SK-N-SH (cell line): ENCODE results near the gene SCN1B. TPM values are rescaled to one million over a fixed set of nuclear protein-coding genes. Genes with fewer than 3 reads are reported as not detected.

ENCODE experiments used
- CTCF ChIA-PET: fragments of 300-600, 350-600 bp; formaldehyde crosslinking; extraction: SDS; loops from one replicate; lab custom pipeline; 2021; lab: Yijun Ruan, JAX
- POLR2A ChIA-PET: fragments of 350-600 bp; sonication (Branson Sonifier 250); formaldehyde crosslinking; extraction: SDS; loops from one replicate; lab custom pipeline; 2020; ENCODE audit warnings: antibody characterized with exemption, inconsistent platforms; lab: Yijun Ruan, JAX
- DNase-seq: peaks from one replicate; pipeline ENCODE4 v3.0.0; 2012
- H2AFZ ChIP-seq: fragments of 200-600 bp; sonication (generic); 2 replicates; pipeline ENCODE4 v1.8.1; 2016; ENCODE audit warnings: antibody characterized with exemption, mild to moderate bottlenecking, low read depth
- H3F3A ChIP-seq: fragments of 200-600 bp; sonication (generic); replicated peaks from 2 replicates; pipeline ENCODE3; 2016; ENCODE audit warnings: antibody characterized with exemption, mild to moderate bottlenecking; ENCODE audit not compliant: insufficient read depth
- H3K27ac ChIP-seq, 2 experiments: fragments of 200-500 bp in 1 of 2; fragments of 200-600 bp in 1 of 2; sonication (Bioruptor generic) in 1 of 2; sonication (generic), shearing (Covaris generic) in 1 of 2; 2 replicates each; pipeline versions ENCODE4 v1.5.1 to v1.6.1; 2014 to 2016; ENCODE audit warnings: low read depth in 2 of 2, inconsistent platforms in 1 of 2, low read length in 1 of 2, mild to moderate bottlenecking in 1 of 2, mixed read lengths in 1 of 2
- H3K27me3 ChIP-seq: fragments of 200-600 bp; sonication (generic), shearing (Covaris generic); 2 replicates; pipeline ENCODE4 v1.6.1; 2016; ENCODE audit warnings: mixed run types; ENCODE audit not compliant: insufficient read depth
- H3K36me3 ChIP-seq, 2 experiments: fragments of 200-500 bp in 1 of 2; fragments of 200-600 bp in 1 of 2; sonication (Bioruptor generic) in 1 of 2; sonication (generic) in 1 of 2; replicated peaks in 1 of 2; 2 replicates each; pipeline versions ENCODE3 to v1.5.1; 2014 to 2016; ENCODE audit warnings: low read length in 1 of 2, mild to moderate bottlenecking in 1 of 2; ENCODE audit not compliant: insufficient read depth in 2 of 2, control insufficient read depth in 1 of 2
- H3K4me1 ChIP-seq, 2 experiments: fragments of 200-500 bp in 1 of 2; fragments of 200-600 bp in 1 of 2; sonication (Bioruptor generic) in 1 of 2; sonication (generic), shearing (Covaris generic) in 1 of 2; 2 replicates each; pipeline versions ENCODE4 v1.5.1 to v1.6.1; 2014 to 2016; ENCODE audit warnings: low read depth in 1 of 2, low read length in 1 of 2, mixed run types in 1 of 2; ENCODE audit not compliant: insufficient read depth in 2 of 2, control insufficient read depth in 1 of 2
- H3K4me2 ChIP-seq: fragments of 200-600 bp; sonication (generic), shearing (Covaris generic); 2 replicates; pipeline ENCODE4 v1.6.1; 2017; ENCODE audit warnings: mixed run types
- H3K4me3 ChIP-seq, 2 experiments: fragments of 200-500 bp in 1 of 2; fragments of 200-600 bp in 1 of 2; sonication (Bioruptor generic) in 1 of 2; sonication (generic), shearing (Covaris generic) in 1 of 2; 2 replicates each; pipeline versions ENCODE4 v1.5.1 to v1.8.1; 2014 to 2016; ENCODE audit warnings: low read depth in 2 of 2, inconsistent platforms in 1 of 2, low read length in 1 of 2, mild to moderate bottlenecking in 1 of 2, mixed read lengths in 1 of 2, moderate library complexity in 1 of 2
- H3K79me2 ChIP-seq: fragments of 200-600 bp; sonication (generic); 2 replicates; pipeline ENCODE4 v1.8.1; 2017; ENCODE audit warnings: mild to moderate bottlenecking; ENCODE audit not compliant: insufficient read depth
- H3K9ac ChIP-seq: fragments of 200-600 bp; sonication (generic); 2 replicates; pipeline ENCODE4 v1.6.1; 2017; ENCODE audit warnings: mixed run types
- H3K9me2 ChIP-seq: fragments of 200-600 bp; sonication (generic); 2 replicates; pipeline ENCODE4 v1.6.1; 2017; ENCODE audit warnings: mixed run types
- H3K9me3 ChIP-seq: fragments of 200-600 bp; sonication (generic); 2 replicates; pipeline ENCODE4 v1.6.1; 2017; ENCODE audit warnings: mixed run types, mild to moderate bottlenecking, moderate library complexity
- H4K20me1 ChIP-seq: fragments of 200-600 bp; sonication (generic); 2 replicates; pipeline ENCODE4 v1.6.1; 2017; ENCODE audit warnings: mild to moderate bottlenecking, mixed run types; ENCODE audit not compliant: insufficient read depth
- CHD2 ChIP-seq: fragments of 150-350 bp; IDR thresholded peaks from 2 replicates; pipeline ENCODE4 v1.6.1; 2018; ENCODE audit warnings: low read length; ENCODE audit not compliant: partially characterized antibody
- CTCF ChIP-seq: fragments of 200-600 bp; sonication (generic); IDR thresholded peaks from 2 replicates; pipeline ENCODE4 v1.6.1; 2017; ENCODE audit warnings: antibody characterized with exemption, mild to moderate bottlenecking, moderate library complexity
- FOSL2 ChIP-seq: IDR thresholded peaks from 2 replicates; pipeline ENCODE4 v1.4.0; 2012; ENCODE audit warnings: low read depth, mild to moderate bottlenecking, moderate library complexity, borderline replicate concordance
- FOXJ3 ChIP-seq: sonication (generic); formaldehyde crosslinking; IDR thresholded peaks from 2 replicates; pipeline ENCODE4 v1.5.1; 2020; ENCODE audit warnings: mild to moderate bottlenecking, missing genetic modification reagents
- GABPA ChIP-seq: IDR thresholded peaks from 2 replicates; pipeline ENCODE4 v1.4.0; 2012; ENCODE audit warnings: low read depth, mild to moderate bottlenecking
- MAX ChIP-seq: IDR thresholded peaks from 2 replicates; pipeline ENCODE4 v1.4.0; 2012; ENCODE audit warnings: low read depth
- MEF2A ChIP-seq: IDR thresholded peaks from 2 replicates; pipeline ENCODE4 v1.4.0; 2012; ENCODE audit warnings: low read depth, borderline replicate concordance
- MXI1 ChIP-seq: IDR thresholded peaks from 2 replicates; pipeline ENCODE4 v1.6.1; 2012; ENCODE audit warnings: mild to moderate bottlenecking, low read depth, low read length, improper control_type of control experiment
- NRF1 ChIP-seq: IDR thresholded peaks from 2 replicates; pipeline ENCODE4 v1.6.1; 2012; ENCODE audit warnings: low read depth, mild to moderate bottlenecking, low read length
- RCOR1 ChIP-seq: fragments of 150-350 bp; IDR thresholded peaks from 2 replicates; pipeline ENCODE4 v1.6.1; 2017; ENCODE audit warnings: antibody characterized with exemption, low read length
- RFX5 ChIP-seq: IDR thresholded peaks from 2 replicates; pipeline ENCODE4 v1.6.1; 2012; ENCODE audit warnings: mild to moderate bottlenecking, improper control_type of control experiment, low read length
- RXRA ChIP-seq: IDR thresholded peaks from 2 replicates; pipeline ENCODE4 v1.4.0; 2012; ENCODE audit warnings: low read depth, mild to moderate bottlenecking, borderline replicate concordance
- SIN3A ChIP-seq: IDR thresholded peaks from 2 replicates; pipeline ENCODE4 v1.6.1; 2012; ENCODE audit warnings: low read depth, mild to moderate bottlenecking, low read length, moderate library complexity, borderline replicate concordance
- TAF1 ChIP-seq: IDR thresholded peaks from 2 replicates; pipeline ENCODE4 v1.6.1; 2012; ENCODE audit warnings: low read depth, mild to moderate bottlenecking, low read length, moderate library complexity, borderline replicate concordance
- USF1 ChIP-seq: IDR thresholded peaks from 2 replicates; pipeline ENCODE4 v1.4.0; 2012; ENCODE audit warnings: low read depth, borderline replicate concordance
- ZBTB33 ChIP-seq: IDR thresholded peaks from 2 replicates; pipeline ENCODE4 v1.4.0; 2012; ENCODE audit warnings: low read depth, borderline replicate concordance
- WGBS: methylation state at CpG from one replicate; pipeline ENCODE4 v1.1.6; 2017; ENCODE audit warnings: low lambda C conversion rate; 5-methylcytosine and 5-hydroxymethylcytosine counted together
- polyA plus RNA-seq, 3 experiments: library from polyadenylated mRNA; depleted of rRNA; stranded (reverse); fragments of >200 nt; gene quantifications; 2 replicates each; pipeline ENCODE4 v1.2.3, GENCODE V29; 2012

The SCN1B gene
- polyA plus RNA-seq, 1 of the 3 experiments (the other 2 are of a cell fraction): 10.5 TPM

- 7% methylated on average over 14 of the region's 46 CpGs for WGBS
- TF ChIP-seq TAF1 (no peak), MXI1 (peak; percentile 85), SIN3A (no peak; the same call in 1 of the 2 replicates), FOSL2 (no peak), RXRA (no peak), USF1 (no peak), GABPA (0 out of 2 replicates have a peak, but pooled peaks have one; percentile 17), ZBTB33 (no peak), NRF1 (no peak)
- H3K9ac ChIP-seq: peak overlapping the region; percentile 82
- no peaks in the 10 kb centered on the region for H3K9me2 ChIP-seq
- H3K27me3 ChIP-seq: no peaks in the 10 kb centered on the region
- ChIA-PET POLR2A (interaction anchor here (0.7 to 2.5 kb wide), 5 partner anchors 8 to 38 kb away, joined by 3 to 8 read pairs (median 4); no protein-coding TSS in a partner anchor), CTCF (interaction anchor here (0.9 to 2.7 kb wide), 7 partner anchors 11 to 162 kb away, joined by 3 to 16 read pairs (median 5); partner anchors contain the start of gene FXYD3)
- H3K79me2 ChIP-seq: peaks cover 67% of the 10 kb centered on the region
- peak overlapping the region; percentile 49 to 75; a peak in 3 of 4 replicates for H3K27ac ChIP-seq
- no peaks in the 10 kb centered on the region for H3F3A ChIP-seq
- peak overlapping the region; percentile 98 for H3K4me2 ChIP-seq
- DNase-seq: peak; percentile 53
- H2AFZ ChIP-seq: no peak overlapping the region
- peaks cover 0 to 2% of the 10 kb centered on the region in 2 experiments for H3K36me3 ChIP-seq
- peaks cover 33% of the 10 kb centered on the region for H4K20me1 ChIP-seq
- H3K4me3 ChIP-seq: peak overlapping the region; percentile 68 to 79
- H3K4me1 ChIP-seq: peaks cover 7 to 16% of the 10 kb centered on the region in 2 experiments; a peak in 2 of 4 replicates
- no peaks in the 10 kb centered on the region for H3K9me3 ChIP-seq
Measured at GRCh38 chr19:35000647-35001501, 29.4 kb upstream of the SCN1B start.

GRCh38 chr19:35002037-35002535 lies 28.2 kb upstream of the SCN1B start:
- Histone ChIP-seq H3K27me3 (no peaks in the 10 kb centered on the region), H3F3A (no peaks in the 10 kb centered on the region), H3K9me2 (no peaks in the 10 kb centered on the region), H4K20me1 (peaks cover 45% of the 10 kb centered on the region), H3K9me3 (no peaks in the 10 kb centered on the region), H3K36me3 (peaks cover 0 to 2% of the 10 kb centered on the region in 2 experiments), H2AFZ (no peak overlapping the region), H3K9ac (peak overlapping the region; percentile 82; the same call in 1 of the 2 replicates), H3K4me2 (no peak overlapping the region), H3K79me2 (peaks cover 77% of the 10 kb centered on the region), H3K27ac (no peak overlapping the region), H3K4me3 (0 out of 4 replicates have a peak overlapping the region, but pooled peaks of 1 of the 2 experiments have one; percentile 79), H3K4me1 (peaks cover 7 to 16% of the 10 kb centered on the region in 2 experiments; a peak in 2 of 4 replicates)
- POLR2A ChIA-PET: interaction anchor here (1.3 kb wide), 1 partner anchor 39 kb away, joined by 4 read pairs; no protein-coding TSS in a partner anchor
- DNase-seq: peak; percentile 19
- 93% methylated on average over 11 of the region's 11 CpGs for WGBS
- CTCF ChIA-PET: interaction anchor here (0.9 to 2.7 kb wide), 6 partner anchors 10 to 164 kb away, joined by 3 to 16 read pairs (median 5); partner anchors contain the start of gene FXYD3
- TF ChIP-seq CTCF (no peak), RCOR1 (no peak), MEF2A (no peak), NRF1 (no peak), GABPA (no peak), MXI1 (no peak), RFX5 (no peak), MAX (no peak), FOXJ3 (CRISPR knock-in tag) (no peak), ZBTB33 (no peak), CHD2 (no peak)
